ENCODE results near the gene DOK6.

DOK6 gene

GRCh38 chr18:69664399-69664798 lies 263.7 kb downstream of the DOK6 start:
- no peak for DNase-seq (ENCODE audit: low read depth, low spot score)
- H3K27ac ChIP-seq: no peak overlapping the region

DNA sequence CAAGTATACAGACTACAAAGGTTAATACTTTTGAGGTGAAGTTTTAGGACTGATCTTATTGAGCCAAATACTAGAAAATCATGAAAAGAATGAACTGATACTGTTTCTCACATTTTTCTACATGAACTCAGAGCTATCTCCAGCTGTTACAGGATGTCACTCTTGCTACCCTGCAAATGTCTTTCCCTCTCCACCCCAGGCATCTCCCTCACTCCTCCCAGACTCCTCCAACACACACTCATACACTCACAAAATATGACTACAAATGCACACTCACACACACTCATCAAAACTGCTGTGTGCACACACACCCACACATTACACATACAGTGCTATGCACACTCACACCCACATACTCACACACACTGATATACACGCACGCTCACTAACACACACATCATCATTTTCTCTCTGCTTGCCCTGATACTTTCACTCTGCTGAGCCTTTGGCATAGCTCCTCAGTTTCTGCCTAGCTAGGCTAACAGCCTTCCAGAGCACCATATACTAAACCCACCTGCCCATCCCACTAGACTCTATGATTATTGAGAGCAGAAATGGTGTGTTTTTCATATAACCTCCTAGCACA lies 273.7 kb downstream of the DOK6 start:
- no peak for DNase-seq (ENCODE audit: low read depth, low spot score)

DNA sequence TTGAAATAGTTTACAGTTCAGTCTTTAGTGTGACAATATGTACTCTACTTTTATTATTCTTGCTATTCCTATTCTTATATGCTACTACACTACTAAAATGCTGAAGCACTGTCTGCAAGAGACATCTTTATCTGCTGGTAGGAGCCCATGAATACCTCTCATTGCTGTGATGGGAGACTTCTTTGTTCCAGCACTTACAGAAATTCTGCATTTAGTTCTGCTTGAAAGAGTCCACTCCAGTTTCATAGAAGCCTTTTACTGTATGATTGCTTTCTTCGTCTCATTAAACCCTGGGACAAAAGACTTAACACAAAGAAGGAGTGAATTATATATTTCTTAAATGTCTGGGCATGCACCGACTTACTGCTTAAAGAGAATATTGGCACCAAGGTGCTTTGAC lies 274.3 kb downstream of the DOK6 start:
- no peak for DNase-seq (ENCODE audit: low read depth, low spot score)
- H3K27ac ChIP-seq: no peak overlapping the region

More for the DNA sequence above, 273.7 kb downstream of the DOK6 start:
- H3K27ac ChIP-seq: no peak overlapping the region

- H3K27ac ChIP-seq: no peak overlapping the region
- no peak for DNase-seq (ENCODE audit: low read depth, low spot score)
Measured at GRCh38 chr18:69677595-69677994, 276.9 kb downstream of the DOK6 start.

DNA sequence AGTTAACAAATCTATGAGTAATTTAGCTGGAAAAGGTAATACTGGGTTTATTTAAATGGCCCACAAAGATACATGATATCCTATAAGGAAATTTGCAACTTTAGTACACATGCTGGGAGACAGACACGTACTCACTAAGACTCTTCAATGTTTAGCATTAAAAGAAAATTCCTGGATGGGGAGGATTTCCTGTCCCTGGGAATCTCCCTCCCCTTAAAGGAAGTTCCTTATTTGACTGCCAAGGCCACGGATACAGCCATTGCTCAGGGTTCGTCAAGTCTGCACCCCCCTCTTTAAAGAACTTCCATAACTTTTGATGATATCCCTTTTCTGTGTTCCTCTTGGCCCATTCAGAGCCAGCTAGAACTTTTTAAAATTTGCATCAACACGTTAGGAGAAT lies 279.4 kb downstream of the DOK6 start:
- no peak for DNase-seq (ENCODE audit: low read depth, low spot score)

DNA sequence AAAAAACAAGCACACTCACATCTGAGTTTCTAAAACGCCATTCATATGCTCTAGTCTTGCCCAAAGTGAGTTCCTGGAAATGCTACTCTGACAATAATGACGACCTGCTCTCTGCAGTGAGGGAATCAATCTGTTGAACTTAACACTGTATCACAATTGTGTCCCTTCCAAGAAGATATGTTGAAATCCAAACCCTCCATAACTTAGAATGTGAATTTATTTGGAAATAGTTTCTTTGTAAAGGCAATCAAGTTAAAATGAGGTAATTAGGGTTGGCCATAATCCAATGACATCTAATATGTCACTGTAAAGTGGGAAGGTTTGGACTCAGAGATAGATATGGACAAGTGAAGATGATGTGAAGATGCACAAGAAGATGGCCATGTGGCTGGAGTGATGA lies 282.5 kb downstream of the DOK6 start:
- H3K27ac ChIP-seq: no peak overlapping the region

More for the DNA sequence above, 279.4 kb downstream of the DOK6 start:
- H3K27ac ChIP-seq: no peak overlapping the region

GRCh38 chr18:69684789-69685188 lies 284.1 kb downstream of the DOK6 start:
- no peak overlapping the region for H3K27ac ChIP-seq
- DNase-seq (ENCODE audit: low read depth, low spot score): no peak

More for the DNA sequence above, 282.5 kb downstream of the DOK6 start:
- no peak for DNase-seq (ENCODE audit: low read depth, low spot score)

- no peak overlapping the region for H3K27ac ChIP-seq
- DNase-seq (ENCODE audit: low read depth, low spot score): no peak
Measured at GRCh38 chr18:69686861-69687260, 286.2 kb downstream of the DOK6 start.

GRCh38 chr18:69689121-69689759 lies 288.6 kb downstream of the DOK6 start:
- H3K27ac ChIP-seq: no peak overlapping the region
- no peak for DNase-seq (ENCODE audit: low read depth, low spot score)

GRCh38 chr18:69691008-69691760 lies 290.5 kb downstream of the DOK6 start:
- no peak overlapping the region for H3K27ac ChIP-seq
- no peak for DNase-seq (ENCODE audit: low read depth, low spot score)

DNA sequence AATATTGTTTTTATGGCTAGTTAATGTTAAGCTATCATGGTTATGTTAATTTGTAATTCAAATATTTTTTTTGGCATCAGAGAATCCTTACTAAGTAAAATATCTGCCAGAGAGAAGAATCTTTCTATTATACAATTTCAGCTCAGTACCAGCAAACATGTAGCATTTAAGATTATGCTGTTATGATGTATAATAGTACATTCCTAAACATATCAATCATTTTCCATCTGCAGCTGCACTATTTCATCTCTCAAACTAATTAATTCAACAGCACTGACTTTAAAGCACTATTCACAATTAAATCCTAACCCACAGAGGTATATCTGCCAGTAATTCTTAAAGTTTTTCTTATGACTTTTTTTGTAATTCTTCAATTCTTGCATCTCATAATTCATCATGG lies 296.4 kb downstream of the DOK6 start:
- H3K27ac ChIP-seq: no peak overlapping the region
- DNase-seq (ENCODE audit: low read depth, low spot score): no peak

GRCh38 chr18:69697689-69698088 lies 297.0 kb downstream of the DOK6 start:
- DNase-seq (ENCODE audit: low read depth, low spot score): no peak
- no peak overlapping the region for H3K27ac ChIP-seq

- no peak overlapping the region for H3K27ac ChIP-seq
- DNase-seq (ENCODE audit: low read depth, low spot score): no peak
Measured at GRCh38 chr18:69701305-69701704, 300.6 kb downstream of the DOK6 start.

GRCh38 chr18:69703461-69703860 lies 302.8 kb downstream of the DOK6 start:
- no peak overlapping the region for H3K27ac ChIP-seq
- no peak for DNase-seq (ENCODE audit: low read depth, low spot score)

DNA sequence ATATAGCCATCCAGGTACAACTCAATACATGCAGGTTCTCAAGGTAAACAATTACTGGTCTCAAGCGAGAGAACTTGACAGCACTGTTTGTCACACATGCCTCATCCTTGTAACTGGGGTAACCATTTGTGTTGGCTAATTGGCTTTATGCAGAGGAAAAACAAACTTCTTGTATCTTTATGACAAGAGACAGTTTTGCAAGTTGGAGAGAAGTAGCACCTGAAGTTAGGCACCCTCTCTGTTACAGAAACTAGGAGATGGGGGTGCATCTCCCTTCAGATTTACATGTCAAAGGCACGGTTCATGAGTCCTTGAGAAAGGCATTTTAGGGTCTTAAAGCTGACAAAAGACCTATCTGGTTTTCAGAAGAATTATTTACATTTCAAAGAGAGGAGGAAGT lies 305.3 kb downstream of the DOK6 start:
- no peak overlapping the region for H3K27ac ChIP-seq
- no peak for DNase-seq (ENCODE audit: low read depth, low spot score)

DNA sequence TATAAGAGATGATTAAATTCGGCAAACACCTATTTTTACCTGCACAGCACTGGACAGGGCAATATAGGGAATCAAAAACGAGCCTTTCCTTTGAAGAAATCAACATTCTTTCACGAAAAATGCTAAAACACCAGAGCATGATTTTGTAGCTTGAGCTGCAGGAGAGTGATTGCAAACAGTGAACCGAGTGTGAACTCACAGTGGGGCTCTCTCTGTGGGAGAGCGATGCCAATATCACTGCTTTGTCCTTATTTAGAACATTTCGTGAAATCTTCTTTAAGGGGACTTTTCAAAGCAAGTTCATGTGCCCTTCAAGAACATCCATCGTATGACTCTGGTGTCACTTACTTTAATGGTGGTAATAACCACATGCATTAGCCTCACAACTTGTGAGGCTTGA lies 308.2 kb downstream of the DOK6 start:
- DNase-seq (ENCODE audit: low read depth, low spot score): no peak

DNA sequence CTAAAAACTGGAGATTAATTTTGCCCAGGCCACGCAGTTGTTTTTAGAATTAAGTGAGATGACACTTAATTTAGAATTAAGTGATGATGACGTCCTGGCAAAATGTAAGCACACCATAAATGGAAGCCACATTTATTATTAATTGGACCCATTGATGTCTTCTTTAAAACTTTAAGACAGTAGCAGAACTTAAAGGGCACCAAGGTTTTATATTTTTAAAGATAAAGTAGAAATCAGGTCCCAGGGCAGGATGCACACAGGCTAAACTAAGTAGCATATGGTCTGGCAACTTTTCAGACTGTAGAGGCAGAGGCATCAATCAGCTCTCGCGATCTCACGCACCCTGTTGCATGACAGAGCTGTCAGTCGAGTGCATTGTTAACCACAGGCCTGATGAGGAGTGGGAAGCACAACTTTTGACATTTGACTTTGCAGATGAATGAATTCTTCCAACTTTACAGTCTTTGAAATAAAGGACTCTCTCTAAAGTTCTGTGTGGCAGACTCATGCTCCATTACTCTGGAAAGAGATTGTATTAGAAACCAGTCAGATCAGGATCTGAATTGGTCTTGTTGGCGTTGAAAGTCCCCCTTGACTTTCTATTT lies 314.6 kb downstream of the DOK6 start:
- no peak overlapping the region for H3K27ac ChIP-seq
- DNase-seq (ENCODE audit: low read depth, low spot score): no peak

More for the DNA sequence above, 308.2 kb downstream of the DOK6 start:
- no peak overlapping the region for H3K27ac ChIP-seq

- DNase-seq (ENCODE audit: low read depth, low spot score): no peak
- no peak overlapping the region for H3K27ac ChIP-seq
Measured at GRCh38 chr18:69717586-69717985, 316.9 kb downstream of the DOK6 start.

GRCh38 chr18:69718912-69719547 lies 318.3 kb downstream of the DOK6 start:
- no peak overlapping the region for H3K27ac ChIP-seq
- no peak for DNase-seq (ENCODE audit: low read depth, low spot score)

DNA sequence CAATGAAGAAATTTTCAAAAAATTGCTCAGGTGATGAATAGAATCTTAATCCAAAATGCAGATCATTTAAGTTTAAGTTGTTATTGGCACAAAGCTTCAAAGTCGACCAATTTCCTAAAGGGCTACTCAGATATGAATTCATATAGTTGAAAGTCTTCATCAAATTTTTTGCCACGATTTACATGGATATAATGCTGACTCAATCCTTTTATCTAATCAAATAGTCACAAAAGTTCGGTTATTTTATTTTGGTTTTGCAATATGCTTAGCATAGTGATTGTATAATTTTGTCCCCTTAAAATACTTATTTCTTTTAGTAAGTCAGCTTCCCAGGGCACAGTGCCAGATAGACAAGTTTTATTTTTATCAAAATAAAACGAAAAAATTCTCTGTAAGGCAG lies 319.7 kb downstream of the DOK6 start:
- no peak overlapping the region for H3K27ac ChIP-seq
- no peak for DNase-seq (ENCODE audit: low read depth, low spot score)

- H3K27ac ChIP-seq: no peak overlapping the region
- DNase-seq (ENCODE audit: low read depth, low spot score): no peak
Measured at GRCh38 chr18:69723434-69723833, 322.7 kb downstream of the DOK6 start.
